Kidney epithelial cell (primary cell): ENCODE data around the gene TAS2R38. TPM values are rescaled to one million over a fixed set of nuclear protein-coding genes. Genes with fewer than 3 reads are reported as not detected.

Experiments
- DNase-seq: peaks from one replicate; pipeline ENCODE4 v3.0.0-alpha.2; 2010; ENCODE audit warnings: low read depth
- H3K27me3 ChIP-seq: 2 replicates; pipeline ENCODE4 v1.6.0; 2011; ENCODE audit warnings: low read length; ENCODE audit not compliant: control insufficient read depth, insufficient read depth
- H3K36me3 ChIP-seq: 2 replicates; pipeline ENCODE4 v1.5.1; 2011; ENCODE audit warnings: low read length; ENCODE audit not compliant: control insufficient read depth, insufficient read depth
- H3K4me3 ChIP-seq: 2 replicates; pipeline ENCODE4 v1.5.1; 2011; ENCODE audit warnings: low read depth, mild to moderate bottlenecking, control low read depth, low read length
- CTCF ChIP-seq: IDR thresholded peaks from 2 replicates; pipeline ENCODE4 v1.5.1; 2011; ENCODE audit warnings: mild to moderate bottlenecking, moderate library complexity, low read length, control low read depth, inconsistent platforms; ENCODE audit not compliant: insufficient read depth, poor library complexity, severe bottlenecking
- total RNA-seq: library from RNA; depleted of rRNA; stranded (reverse); fragments of >200 nt; gene quantifications from 2 replicates; pipeline ENCODE4 v1.2.3, GENCODE V29; 2015

The TAS2R38 gene
- total RNA-seq, 1 donor from 2014 or later, result not detected

- Histone ChIP-seq H3K36me3 (no peaks in the 10 kb centered on the region), H3K4me3 (no peak overlapping the region), H3K27me3 (no peaks in the 10 kb centered on the region)
- DNase-seq, result no peak
- no peak for TF ChIP-seq CTCF
Measured at GRCh38 chr7:142006577-142006976, 33.0 kb upstream of the TAS2R38 start.

- H3K36me3 ChIP-seq, result no peaks in the 10 kb centered on the region
- DNase-seq, result no peak
- no peak for TF ChIP-seq CTCF
Measured at GRCh38 chr7:142002179-142002578, 28.6 kb upstream of the TAS2R38 start.

GRCh38 chr7:142001163-142001874 lies 27.7 kb upstream of the TAS2R38 start:
- DNase-seq, result peak; percentile 55
- no peaks in the 10 kb centered on the region for H3K36me3 ChIP-seq
- TF ChIP-seq CTCF, result no peak
- H3K27me3 ChIP-seq, result no peaks in the 10 kb centered on the region
- H3K4me3 ChIP-seq, result no peak overlapping the region

More at GRCh38 chr7:142002179-142002578, 28.6 kb upstream of the TAS2R38 start:
- Histone ChIP-seq H3K27me3 (no peaks in the 10 kb centered on the region), H3K4me3 (no peak overlapping the region)

GRCh38 chr7:142000244-142000643 lies 26.7 kb upstream of the TAS2R38 start:
- TF ChIP-seq CTCF, result no peak
- no peak for DNase-seq
- H3K4me3 ChIP-seq, result no peak overlapping the region
- no peaks in the 10 kb centered on the region for H3K36me3 ChIP-seq
- no peaks in the 10 kb centered on the region for H3K27me3 ChIP-seq

- Histone ChIP-seq H3K4me3 (no peak overlapping the region), H3K36me3 (no peaks in the 10 kb centered on the region), H3K27me3 (no peaks in the 10 kb centered on the region)
- DNase-seq, result no peak
- no peak for TF ChIP-seq CTCF
Measured at GRCh38 chr7:141999058-141999623, 25.6 kb upstream of the TAS2R38 start.

- Histone ChIP-seq H3K36me3 (no peaks in the 10 kb centered on the region), H3K27me3 (no peaks in the 10 kb centered on the region), H3K4me3 (no peak overlapping the region)
- TF ChIP-seq CTCF, result no peak
- no peak for DNase-seq
Measured at GRCh38 chr7:141993354-141993753, 19.8 kb upstream of the TAS2R38 start.
